GM18508 (cell line): ENCODE results near the gene NRG3.

Source experiments
- ATAC-seq: cut with Tn5 transposase; IDR thresholded peaks from one replicate; pipeline ENCODE4 v1.9.1; 2021; ENCODE audit warnings: moderate number of reproducible peaks; ENCODE audit not compliant: insufficient read depth, unreplicated experiment

The NRG3 gene

DNA sequence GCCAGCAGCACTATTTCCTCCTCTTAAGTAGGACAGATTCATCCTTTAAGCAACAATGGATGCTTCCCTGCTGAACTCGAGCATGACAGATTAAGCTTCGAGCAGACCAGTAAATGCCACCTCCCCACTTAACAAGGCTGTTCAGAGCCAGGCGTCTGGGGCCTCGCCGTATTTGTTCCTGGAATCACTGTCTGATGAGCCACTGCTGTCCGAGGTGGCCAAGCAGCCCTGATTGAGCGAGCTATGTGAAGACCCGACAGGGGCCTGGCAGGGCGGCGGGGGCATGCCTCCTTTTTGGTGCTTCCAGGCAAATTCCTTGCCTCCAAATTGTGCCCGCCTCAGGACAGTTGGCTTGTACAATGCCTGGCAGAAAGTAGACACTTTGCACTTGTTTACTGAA is 862.6 kb downstream of the NRG3 start:
- no peak for ATAC-seq

DNA sequence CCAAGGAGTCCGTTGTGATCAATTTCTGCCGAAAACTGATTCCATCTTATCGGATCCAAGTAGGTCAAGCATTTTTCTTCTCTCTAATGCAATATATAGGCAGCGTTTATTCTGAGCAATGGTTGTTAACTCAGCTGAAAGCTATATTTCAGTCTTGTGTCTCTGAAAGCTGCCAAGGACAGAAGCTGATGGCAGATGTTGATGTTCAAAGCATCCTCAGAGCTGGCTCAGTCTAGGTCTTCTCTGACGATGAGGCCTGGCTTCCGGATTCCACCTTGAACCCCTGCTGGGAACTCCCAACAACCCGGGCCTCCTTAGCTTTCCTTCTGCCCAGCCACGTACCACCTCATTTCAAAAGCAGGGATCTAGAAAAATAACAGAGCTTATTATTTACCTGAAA is 863.6 kb downstream of the NRG3 start:
- no peak for ATAC-seq

DNA sequence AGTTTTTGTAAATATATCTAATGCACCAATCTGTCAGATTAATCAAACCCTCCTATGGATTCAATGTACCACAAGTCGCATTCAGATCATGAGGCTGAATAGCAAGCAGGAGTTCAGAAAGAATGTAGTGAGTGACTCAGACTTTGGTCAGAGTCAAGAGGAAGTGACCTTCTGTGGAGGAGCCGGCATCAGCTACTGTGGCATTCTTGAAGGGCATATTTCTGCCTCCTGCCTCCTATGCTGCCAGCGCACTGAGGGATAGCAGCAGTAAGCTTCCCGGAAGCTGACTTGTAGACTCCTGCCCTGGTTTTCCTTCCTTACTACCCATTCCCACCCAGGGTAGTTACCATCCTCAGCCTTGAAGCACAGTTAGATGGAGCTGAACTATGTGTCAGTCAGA is 867.5 kb downstream of the NRG3 start:
- ATAC-seq: no peak

DNA sequence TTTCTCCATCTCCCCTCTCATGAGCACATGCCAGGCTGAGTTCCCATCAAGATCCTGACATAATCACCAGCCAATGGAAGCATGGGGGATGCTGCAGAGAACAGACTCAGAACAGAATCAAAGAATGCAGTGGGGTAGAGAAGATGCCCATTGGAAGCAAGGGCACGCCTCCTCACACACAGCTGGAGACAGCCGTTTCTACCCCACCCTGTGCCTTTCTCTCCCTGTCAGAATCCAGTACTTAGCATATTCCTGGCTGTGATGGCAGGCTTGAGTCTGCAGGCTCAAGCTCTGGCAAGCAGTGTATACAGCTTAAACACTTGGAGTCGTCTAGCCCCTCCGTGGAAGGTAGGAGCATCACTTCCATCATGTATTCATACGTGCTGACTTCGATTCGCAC is 867.9 kb downstream of the NRG3 start:
- ATAC-seq: no peak

DNA sequence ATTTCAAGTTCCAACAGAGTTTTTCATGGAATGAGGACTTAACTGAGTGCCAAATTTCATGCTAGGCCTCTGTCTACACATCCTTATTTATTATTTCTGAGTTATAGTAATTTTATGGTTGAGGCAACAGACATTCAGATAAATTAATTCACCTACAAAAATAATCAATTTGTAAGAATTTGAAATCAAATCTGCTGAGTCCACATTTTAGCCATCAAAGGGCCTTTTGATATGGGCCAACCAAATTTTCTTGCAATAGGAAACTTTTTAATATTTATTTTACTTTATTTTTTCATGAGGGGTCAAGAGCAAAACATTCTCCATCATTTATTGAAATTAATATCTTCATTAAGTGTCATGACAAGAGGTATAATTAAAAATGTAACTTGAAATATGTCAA is 875.5 kb downstream of the NRG3 start:
- ATAC-seq: no peak

DNA sequence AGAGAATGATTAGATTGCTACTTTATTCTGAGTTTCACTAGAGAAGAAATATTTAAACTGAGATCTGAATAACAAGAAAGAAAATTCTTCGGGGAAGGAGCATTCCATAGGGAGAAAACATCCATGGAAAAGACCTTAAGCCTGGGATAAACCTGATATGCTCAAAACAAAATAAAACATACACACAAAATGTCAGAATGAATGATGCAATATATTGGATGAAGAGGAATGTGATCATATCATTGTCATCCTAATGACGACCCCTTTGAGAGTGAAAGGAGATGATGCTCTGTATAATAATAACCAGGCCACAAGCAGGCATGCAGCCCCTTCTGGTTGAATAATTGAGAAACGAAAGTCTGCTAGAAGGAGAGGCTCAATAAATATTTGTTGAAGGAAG is 882.4 kb downstream of the NRG3 start:
- ATAC-seq: no peak

DNA sequence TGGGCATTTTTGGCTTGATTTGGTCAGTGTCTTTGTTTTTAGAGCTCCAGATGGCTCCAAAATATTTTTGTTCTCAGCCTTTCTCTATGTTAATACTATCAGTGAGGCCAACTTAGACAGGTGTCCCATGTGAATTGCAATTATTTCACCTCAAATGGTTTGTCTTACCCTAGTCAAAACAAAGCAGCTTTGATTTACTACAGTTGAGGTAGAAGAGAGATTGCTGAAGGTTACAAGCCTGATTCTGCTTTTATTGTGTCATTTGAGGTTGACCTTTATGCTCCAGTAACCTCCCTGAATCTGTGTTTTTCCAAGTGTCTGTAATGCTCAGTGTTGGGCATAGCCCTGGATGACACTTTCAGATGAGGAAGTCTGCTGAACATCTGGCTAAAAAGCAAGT is 882.9 kb downstream of the NRG3 start:
- ATAC-seq: no peak

DNA sequence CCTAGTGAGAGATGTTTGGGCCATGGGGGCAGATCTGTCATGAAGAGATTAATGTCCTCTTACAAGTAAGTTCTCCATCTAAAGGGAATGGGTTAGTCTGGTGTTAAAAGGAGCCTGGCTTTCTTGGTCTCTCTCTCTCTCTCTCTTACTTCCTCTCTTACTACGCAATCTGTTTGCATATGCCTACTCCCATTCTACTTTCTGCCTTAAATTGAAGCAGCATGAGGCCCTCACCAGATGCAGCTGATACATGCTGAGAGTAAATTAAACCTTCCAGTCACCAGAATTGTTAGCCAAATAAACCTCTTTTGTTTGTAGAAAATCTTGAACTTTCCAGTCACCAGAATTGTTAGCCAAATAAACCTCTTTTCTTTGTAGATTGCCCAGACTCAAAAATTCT is 884.1 kb downstream of the NRG3 start:
- ATAC-seq: no peak

DNA sequence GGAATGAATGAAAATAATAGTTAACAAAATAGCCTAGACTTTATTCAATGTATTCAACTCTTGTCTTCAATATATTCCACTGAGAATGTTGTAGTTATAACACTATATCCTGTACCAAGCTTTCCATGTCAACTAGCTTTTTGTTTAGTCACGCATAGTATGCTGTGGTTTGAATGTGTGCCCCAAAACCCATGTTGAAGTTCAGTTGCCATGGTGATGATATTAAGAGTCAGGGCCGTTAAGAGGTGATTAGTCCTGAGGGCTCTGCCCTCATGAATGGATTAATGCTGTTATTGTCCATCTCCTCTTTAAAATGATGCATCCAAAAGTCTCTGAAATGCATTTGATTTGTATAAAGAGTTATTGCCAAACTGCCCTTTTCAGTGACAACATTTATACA is 887.6 kb downstream of the NRG3 start:
- no peak for ATAC-seq

DNA sequence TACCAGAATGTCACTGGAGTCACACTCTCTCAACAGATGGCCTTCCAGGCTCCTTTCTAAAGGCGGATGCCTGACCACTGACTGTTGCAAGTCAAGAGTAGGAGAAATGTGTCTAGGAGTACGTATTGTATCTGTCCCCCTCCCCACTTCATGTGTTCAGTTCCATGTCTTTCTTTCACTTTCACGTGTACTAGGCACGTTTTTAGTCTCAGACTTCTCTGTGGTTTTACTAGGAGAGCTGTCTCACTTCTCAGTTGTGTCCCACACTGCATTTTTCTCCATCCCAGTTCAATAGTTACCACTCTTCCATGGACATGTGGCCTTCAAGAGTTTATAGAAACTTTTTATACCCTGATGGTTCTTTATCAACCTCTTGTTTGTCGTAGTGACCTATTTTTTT is 893.0 kb downstream of the NRG3 start:
- no peak for ATAC-seq

DNA sequence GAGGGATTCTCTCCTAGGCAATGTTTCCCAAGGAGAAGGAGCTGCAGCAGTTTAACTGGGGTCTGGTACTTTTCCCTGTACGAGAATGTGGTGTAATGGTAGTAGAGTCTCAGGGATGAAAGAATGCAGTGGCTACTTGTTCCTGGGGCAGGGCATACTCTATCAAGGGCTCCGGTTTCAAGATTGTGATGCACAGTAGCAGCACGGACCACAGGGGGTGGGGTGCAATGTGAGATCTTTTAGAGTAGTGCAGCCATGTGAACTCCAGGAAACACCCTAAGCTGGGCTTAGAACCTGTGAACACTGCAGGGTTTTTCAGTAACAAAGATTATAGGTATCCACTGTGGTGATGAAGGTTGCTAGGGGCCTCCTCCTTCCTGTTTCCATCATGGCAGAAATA is 903.9 kb downstream of the NRG3 start:
- ATAC-seq: no peak

DNA sequence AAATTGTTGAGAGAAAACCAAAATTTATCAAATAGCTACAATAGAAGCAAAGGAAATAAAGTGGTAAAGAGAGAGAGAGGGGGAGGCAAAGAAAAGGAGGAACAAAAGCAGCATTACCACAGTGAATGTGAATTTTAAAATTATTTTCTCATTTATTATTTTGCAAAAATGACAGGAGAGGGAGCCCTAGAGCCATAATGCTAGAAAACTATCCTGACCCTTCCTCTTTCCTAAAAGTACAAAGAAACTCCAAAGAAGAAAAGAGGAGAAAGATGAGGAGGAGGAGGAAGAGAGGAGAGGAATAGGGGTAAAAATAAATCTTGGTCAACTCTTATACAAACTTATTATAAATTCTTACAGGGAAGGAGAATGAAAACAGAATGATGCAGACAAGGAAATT is 921.5 kb downstream of the NRG3 start:
- no peak for ATAC-seq

DNA sequence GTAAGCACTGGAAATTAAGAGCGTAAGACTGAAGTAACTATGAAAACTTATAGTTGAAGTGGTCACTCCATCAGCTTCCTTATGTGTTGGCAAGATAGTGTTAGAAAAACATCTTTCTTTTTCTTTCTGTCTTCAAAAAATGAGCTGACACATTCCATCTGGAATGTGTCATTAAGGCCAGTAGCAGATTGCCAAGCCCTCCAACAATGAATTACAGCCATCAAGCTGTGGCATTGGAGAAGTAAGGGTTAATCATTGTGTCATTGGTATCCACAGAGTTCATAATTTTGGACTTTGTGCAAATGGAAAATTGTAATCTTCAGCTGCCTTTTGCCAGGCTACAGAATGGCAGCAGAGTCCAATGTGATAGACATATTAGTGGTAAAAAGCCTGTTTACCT is 926.3 kb downstream of the NRG3 start:
- no peak for ATAC-seq

DNA sequence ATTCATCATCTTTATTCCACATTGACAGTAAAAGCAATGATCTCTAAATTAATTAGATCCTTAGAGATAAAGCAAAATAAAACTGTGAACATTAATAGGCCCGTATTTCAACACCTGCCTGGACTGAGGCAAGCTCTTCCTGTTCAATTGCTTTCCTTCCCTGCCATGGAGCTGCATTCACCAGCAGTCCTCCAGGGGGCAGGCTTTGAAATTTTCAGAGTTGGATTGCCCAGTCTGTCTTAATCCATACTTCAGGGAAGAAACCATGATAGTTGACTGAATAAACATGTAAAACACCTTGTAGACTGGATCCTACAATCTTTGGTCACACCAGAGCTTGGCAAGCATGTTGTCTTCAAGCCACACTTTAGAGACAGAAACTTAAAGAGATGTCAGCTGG is 936.6 kb downstream of the NRG3 start:
- ATAC-seq: no peak

DNA sequence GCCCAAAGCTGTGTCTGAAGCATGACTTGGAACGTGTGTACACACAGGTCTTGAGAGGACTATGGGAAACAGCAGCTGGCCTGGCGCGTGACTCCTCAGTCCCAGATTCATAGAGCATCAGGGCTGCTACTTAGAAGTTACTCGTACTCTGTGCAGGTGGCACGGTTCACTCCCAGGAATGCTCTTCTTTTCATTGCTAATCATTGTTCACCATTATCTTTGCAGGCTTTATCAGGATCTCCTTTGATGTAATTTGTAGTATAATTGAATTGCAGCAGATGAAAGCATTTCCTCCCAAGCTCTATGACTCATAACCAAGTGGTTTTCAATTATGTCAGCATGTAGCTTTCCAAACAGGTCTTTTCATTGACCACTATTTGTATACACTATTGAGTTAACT is 938.9 kb downstream of the NRG3 start:
- no peak for ATAC-seq

DNA sequence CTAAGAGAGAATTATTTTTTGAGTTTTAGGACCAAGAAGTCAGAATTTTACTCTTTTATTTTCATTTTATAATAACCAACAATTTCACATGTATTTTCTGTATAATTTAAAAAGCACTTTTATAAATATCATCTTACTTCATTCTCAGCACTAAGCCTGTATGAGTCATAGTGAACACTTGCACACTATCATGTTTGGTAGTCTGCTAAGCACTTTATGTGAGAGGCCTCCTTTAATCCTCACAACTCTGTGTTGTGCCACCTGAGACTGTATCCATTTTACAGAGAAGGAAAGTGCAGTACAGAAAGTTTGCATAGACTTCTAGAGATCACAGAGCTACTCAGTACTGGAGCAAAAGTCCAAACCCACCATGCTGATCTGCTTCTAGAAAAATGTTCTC is 939.6 kb downstream of the NRG3 start:
- ATAC-seq: no peak

DNA sequence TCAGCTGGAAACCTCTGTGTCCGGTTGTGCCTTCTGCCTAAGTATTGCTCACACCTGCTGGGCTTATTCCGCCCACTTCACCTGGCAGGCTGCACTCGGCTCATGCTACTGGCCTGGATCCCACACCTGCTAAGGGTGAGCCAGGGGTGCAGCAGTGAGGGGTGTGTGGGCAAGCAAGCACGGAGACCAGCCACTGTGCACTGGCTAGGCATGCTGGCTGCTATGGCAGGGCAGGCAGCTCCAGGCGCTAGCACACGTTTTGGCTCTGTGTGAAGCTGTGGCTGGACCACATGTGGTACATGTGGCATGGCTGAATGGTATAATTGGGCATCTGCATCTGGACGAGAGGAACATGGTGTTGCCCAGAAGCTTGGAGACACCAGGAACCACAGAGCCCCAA is 940.7 kb downstream of the NRG3 start:
- no peak for ATAC-seq

DNA sequence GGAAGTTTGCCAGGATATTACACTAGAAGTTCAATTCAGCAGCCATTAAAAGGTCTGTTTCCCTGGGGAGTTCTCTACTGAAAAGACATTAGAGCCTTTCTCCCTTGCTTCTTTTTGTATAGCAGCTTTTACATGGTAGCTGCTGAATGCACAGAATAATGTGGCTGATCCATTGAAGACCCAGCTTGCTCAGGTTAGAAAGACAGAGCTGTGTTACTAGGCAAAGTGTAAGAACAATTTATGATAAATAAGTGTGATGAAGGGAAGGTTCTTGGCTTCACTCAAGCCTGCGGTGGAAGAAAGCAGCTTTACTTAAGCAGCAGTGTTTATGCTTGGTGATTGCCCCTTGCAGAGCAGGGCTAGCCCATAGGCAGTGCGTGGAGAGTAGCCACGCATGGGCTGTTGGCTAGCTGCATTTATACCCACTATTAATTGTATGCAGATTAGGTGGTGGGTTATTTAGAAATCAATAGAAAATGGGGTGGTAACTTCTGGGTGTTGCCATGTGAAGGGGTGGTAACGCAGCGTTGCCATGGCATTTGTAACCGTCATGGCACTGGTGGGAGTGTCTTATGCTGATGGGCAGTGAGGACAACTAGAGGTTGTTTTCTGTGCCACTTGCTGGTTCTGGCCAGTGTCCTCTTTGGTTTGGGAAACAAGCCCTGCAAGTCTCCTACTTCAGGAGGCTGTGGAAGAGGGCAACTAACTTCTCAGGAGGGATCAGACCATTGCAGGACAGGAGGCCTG is 942.9 kb downstream of the NRG3 start:
- ATAC-seq: no peak

DNA sequence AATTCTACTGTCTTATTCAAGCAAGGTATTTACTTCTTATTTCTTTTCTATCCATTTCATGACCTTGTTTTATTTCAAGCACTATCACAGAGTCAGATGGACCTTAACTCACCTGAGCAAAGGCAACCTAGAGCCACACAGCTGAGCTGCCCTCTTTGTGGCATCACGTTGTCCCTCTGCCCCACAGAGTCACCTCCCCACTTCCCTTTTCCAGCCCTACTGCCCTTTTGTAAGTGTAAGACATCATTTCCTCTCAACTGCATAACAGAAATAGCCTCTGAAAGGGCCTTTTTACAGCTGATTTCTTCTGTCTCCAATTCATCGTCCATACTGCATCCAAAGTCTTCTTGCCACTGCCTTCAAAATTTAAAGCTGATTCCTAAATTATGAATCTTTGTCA is 946.0 kb downstream of the NRG3 start:
- no peak for ATAC-seq

DNA sequence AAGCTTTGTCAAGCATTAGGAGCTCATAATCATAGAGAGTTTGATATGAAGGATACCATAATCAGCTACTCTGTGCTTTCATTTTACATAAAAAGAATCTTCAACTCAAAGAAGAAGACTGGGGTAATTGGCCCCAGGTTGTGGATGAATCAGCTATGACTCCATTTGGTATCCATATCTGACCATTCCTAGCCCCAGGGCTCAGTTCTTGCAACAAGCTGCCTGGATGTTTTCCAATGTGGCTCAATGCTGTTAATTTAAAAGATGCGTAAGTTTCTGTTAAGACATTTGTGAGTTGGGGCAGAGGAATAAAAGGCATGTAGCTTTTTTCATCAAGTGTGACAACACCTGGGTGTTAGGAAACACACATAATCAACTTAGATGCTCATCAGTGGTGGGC is 951.1 kb downstream of the NRG3 start:
- ATAC-seq: no peak

DNA sequence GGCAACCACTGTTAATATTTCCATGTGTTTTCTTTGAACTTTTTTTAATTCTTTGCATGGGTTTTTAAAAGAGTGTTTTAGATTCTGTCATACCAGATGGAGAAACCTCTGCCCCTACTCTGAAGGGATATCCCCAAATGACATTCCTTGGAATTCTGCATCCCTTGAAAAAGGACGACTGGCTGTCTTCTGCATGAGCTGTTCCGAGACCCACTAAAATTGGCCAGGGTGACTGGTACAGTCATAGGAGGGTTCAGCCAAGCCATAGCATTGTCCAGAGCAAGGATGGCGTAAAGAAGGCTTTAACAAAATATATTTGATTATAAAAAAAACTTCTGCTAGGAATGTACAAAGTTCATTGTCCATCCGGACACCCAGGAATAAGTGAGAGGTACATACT is 952.9 kb downstream of the NRG3 start:
- no peak for ATAC-seq

DNA sequence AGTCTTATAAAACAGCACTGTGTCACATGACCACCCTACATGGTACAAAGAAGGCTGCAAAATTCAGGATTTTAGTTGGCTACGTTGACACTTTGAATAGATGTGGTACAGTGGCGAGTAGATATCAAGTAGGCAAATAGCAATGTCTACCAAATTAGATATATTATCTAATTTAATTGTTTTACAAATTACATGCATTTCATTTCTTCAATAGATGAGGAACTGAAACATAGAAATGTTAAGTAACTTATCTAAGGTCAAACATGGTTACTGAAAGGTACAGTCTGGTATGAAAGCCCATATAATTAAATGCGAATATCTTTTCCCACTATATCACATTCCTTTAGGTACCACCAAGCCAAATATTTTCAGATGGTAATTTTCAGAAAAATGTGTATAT is 972.2 kb downstream of the NRG3 start:
- no peak for ATAC-seq

DNA sequence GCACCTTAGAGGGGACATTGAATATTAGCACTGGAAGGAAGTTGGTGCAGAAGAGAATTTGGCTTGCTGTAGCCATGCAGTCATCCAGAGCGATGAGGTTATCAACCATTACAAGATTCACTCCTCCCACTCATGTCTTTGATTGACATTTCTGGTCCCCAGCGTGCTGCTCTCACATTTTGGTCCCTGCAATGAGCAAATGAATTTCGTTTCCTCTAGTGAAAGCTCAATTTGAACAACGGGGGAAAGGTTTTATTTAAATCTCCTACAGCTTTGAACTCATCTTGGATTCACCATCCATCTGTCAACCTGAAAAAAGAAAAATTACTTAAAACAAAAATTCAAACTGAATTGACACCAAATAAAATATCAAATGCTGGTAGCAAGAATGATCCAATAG is 975.2 kb downstream of the NRG3 start:
- ATAC-seq: no peak
